HL-60 (cell line): ENCODE measurements around the gene SUSD5.

ENCODE experiments used
- DNase-seq, 2 experiments: peaks; one replicate each; pipeline ENCODE4 v3.0.0-alpha.2; 2010 to 2020; ENCODE audit warnings: low read depth in 1 of 2, low spot score in 1 of 2
- H3K27ac ChIP-seq: fragments of 250-450 bp; sonication (Bioruptor Pico); replicated peaks from 2 replicates; pipeline ENCODE4 v1.5.1; 2020; ENCODE audit warnings: mild to moderate bottlenecking, moderate library complexity
- H3K27me3 ChIP-seq: fragments of 250-450 bp; sonication (Bioruptor Pico); 2 replicates; pipeline ENCODE4 v1.5.1; 2021; ENCODE audit warnings: mild to moderate bottlenecking, moderate library complexity; ENCODE audit not compliant: insufficient read depth, poor library complexity, severe bottlenecking
- H3K4me3 ChIP-seq: replicated peaks from 2 replicates; pipeline ENCODE4 v1.5.1; 2011; ENCODE audit warnings: mild to moderate bottlenecking, control low read depth, low read length; ENCODE audit not compliant: insufficient read depth
- GABPA ChIP-seq: IDR thresholded peaks from 2 replicates; pipeline ENCODE4 v1.6.1; 2012; ENCODE audit warnings: low read depth
- POLR2AphosphoS5 ChIP-seq: IDR thresholded peaks from 2 replicates; pipeline ENCODE4 v1.6.1; 2012; ENCODE audit warnings: low read depth
- TF ChIP-seq, protein P1 (sequence below): IDR thresholded peaks from one replicate; pipeline ENCODE4 v1.5.1; 2011; ENCODE audit warnings: low read length, control low read depth, inconsistent platforms; ENCODE audit not compliant: insufficient read depth
- TF ChIP-seq, protein P2 (sequence below): IDR thresholded peaks from 2 replicates; pipeline ENCODE4 v1.6.1; 2012; ENCODE audit warnings: low read depth; ENCODE audit not compliant: insufficient replicate concordance

Gene SUSD5

DNA sequence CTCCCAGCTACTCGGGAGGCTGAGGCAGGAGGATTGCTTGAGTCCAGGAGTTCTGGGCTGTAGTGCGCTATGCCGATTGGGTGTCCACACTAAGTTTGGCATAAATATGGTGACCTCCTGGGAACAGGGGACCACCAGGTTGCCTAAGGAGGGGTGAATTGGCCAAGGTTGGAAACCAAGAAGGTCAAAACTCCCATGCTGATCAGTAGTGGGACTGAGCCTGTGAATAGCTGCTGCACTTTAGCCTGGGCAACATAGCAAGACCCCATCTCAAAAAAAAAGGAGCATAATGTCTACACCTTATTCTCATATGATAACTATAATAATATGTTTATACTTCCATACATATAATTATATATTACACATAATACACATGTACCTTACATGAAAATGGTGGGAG, 115.6 kb downstream of the SUSD5 start:
- H3K4me3 ChIP-seq: no peak overlapping the region
- no peak overlapping the region for H3K27ac ChIP-seq
- TF ChIP-seq POLR2AphosphoS5: no peak
- no peaks in the 10 kb centered on the region for H3K27me3 ChIP-seq
- no peak for DNase-seq

DNA sequence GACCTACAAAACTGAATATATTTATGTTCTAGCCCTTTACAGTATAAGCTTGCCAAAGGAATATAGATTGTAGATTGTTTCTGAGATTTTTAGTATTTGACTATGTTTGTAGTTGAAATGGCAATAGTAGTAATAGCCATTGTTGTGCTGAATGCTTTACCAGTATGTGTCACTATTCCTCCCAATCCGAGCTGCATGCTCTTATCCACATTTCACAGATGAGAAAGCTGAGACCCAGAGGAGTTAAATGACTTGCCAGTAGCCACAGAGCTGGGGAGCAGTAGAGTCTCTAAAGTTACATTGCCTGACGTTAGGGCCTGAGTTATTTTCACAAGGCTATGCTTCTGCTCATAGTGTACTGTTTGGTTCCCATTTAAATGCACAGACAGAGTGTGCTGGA, 118.4 kb downstream of the SUSD5 start:
- H3K4me3 ChIP-seq: no peak overlapping the region
- TF ChIP-seq, protein P1, sequence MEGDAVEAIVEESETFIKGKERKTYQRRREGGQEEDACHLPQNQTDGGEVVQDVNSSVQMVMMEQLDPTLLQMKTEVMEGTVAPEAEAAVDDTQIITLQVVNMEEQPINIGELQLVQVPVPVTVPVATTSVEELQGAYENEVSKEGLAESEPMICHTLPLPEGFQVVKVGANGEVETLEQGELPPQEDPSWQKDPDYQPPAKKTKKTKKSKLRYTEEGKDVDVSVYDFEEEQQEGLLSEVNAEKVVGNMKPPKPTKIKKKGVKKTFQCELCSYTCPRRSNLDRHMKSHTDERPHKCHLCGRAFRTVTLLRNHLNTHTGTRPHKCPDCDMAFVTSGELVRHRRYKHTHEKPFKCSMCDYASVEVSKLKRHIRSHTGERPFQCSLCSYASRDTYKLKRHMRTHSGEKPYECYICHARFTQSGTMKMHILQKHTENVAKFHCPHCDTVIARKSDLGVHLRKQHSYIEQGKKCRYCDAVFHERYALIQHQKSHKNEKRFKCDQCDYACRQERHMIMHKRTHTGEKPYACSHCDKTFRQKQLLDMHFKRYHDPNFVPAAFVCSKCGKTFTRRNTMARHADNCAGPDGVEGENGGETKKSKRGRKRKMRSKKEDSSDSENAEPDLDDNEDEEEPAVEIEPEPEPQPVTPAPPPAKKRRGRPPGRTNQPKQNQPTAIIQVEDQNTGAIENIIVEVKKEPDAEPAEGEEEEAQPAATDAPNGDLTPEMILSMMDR: no peak
- TF ChIP-seq GABPA: no peak
- TF ChIP-seq, protein P2, sequence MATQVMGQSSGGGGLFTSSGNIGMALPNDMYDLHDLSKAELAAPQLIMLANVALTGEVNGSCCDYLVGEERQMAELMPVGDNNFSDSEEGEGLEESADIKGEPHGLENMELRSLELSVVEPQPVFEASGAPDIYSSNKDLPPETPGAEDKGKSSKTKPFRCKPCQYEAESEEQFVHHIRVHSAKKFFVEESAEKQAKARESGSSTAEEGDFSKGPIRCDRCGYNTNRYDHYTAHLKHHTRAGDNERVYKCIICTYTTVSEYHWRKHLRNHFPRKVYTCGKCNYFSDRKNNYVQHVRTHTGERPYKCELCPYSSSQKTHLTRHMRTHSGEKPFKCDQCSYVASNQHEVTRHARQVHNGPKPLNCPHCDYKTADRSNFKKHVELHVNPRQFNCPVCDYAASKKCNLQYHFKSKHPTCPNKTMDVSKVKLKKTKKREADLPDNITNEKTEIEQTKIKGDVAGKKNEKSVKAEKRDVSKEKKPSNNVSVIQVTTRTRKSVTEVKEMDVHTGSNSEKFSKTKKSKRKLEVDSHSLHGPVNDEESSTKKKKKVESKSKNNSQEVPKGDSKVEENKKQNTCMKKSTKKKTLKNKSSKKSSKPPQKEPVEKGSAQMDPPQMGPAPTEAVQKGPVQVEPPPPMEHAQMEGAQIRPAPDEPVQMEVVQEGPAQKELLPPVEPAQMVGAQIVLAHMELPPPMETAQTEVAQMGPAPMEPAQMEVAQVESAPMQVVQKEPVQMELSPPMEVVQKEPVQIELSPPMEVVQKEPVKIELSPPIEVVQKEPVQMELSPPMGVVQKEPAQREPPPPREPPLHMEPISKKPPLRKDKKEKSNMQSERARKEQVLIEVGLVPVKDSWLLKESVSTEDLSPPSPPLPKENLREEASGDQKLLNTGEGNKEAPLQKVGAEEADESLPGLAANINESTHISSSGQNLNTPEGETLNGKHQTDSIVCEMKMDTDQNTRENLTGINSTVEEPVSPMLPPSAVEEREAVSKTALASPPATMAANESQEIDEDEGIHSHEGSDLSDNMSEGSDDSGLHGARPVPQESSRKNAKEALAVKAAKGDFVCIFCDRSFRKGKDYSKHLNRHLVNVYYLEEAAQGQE: no peak
- DNase-seq: no peak
- H3K27me3 ChIP-seq: no peaks in the 10 kb centered on the region
- H3K27ac ChIP-seq: no peak overlapping the region
